CD1c-positive myeloid dendritic cell (primary cell): ENCODE measurements around the gene UGT2A2.

Source experiments
- DNase-seq: peaks from one replicate; pipeline ENCODE4 v3.0.0-alpha.2; 2016; ENCODE audit errors: extremely low spot score

Gene UGT2A2

DNA sequence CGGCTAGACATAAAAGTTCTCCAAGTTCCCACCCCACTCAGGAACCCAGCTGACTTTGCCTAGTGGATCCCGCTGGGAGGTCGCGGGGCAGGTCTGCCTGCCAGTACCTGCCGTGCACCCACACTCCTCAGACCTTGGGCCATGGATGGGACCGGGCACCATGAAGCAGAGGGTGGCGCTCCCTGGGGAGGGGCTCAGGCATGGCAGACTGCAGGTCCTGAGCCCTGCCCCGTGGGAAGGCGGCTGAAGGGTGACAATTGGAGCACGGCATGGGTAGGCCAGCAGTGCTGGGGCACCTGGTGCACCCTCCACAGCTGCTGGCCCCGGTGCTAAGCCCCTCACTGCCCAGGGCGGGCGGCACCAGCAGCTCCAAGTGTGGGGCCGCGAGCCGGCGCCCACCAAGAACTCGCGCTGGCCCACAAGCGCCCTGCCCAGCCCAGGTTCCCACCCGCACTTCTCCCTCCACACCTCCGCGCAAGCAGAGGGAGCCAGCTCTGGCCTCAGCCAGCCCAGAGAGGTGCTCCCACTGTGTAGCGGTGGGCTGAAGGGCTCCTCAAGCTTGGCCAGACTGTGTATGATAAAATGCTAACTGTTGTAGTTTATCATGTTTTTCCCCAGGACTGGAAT lies 63.1 kb downstream of the UGT2A2 start:
- DNase-seq = no peak

DNA sequence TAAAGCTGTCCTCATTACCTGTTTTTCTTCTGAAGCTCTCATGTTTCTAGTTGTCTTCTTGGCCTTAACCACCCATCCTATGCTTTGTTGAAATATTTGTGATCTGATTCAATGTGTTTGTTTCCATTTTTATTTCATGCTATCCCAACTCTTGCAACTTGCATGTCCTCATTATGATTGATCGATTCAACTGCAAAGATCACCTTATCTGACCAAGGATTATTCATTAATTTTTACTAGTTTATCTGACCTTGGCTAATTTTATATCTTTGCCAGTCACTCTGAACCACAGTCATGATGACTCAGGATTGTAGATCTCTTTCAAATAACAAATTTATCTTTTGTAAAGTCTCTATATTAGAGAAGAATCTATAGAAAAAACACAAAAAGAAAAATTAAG lies 70.7 kb downstream of the UGT2A2 start:
- no peak for DNase-seq

DNA sequence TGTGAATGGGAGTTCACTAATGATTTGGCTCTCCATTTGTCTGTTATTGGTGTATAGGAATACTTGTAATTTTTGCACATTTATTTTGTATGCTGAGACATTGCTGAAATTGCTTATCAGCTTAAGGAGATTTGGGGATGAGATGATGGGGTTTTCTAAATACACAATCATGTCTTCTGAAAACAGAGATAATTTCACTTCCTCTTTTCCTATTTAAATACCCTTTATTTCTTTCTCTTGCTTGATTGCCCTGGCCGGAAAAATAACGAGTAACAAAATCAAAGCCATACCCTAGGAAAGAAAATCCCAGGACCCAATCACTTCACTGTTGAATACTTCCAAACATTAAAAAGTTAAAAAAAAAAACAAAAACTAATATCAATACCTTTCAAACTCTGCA lies 76.0 kb downstream of the UGT2A2 start:
- DNase-seq = no peak

DNA sequence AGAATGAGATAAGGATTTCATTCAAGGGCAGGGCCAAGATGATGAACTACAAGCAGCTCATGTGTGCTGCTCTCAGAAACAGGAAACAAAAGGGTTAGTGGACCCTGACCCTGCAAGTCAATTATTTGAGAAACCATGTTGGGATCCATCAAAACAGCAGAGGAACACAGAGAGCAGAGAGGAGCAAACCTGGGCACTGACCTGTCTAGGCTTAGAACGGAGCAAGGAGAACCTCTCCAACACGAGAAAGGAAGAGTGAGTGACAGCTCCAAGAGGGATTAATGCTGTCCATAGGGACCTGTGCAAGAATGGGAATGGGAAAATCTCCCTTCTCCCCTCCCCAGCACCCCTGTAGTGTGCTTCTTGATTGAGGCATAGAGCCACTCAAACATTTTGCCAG lies 89.8 kb downstream of the UGT2A2 start:
- no peak for DNase-seq

DNA sequence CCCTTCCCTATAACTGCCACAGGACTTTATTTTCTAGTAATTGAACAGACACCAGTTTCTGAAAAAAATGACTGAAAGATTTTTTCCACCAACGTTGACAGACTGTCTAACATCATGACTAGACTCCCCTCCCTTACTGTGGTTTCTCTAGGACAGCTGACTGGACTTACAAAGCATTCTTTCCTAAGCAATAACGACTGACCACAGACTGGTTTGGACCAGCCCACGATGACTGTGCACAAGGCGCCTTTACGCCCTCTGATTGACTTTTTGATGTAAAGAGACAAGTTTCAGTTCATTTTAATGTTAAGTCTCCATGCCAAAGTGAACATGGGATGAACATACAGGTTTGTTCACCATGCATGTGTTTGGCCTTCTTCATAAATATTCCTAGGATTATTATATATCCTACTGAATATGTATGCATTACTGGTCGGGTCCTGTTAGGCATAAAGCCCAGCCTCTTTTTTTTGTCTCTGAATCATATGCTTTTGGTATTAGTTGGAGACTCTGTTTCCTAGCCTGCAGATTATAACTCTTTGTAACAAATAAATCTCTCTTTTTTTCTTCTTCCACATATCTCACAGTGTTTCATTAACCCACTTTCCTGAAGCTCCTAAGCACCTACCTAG lies 93.2 kb downstream of the UGT2A2 start:
- DNase-seq = no peak
